Muscle layer of duodenum (tissue), 2 donors: Measurements from ENCODE around the gene CIAO3.

ENCODE experiments used
- H3K27ac ChIP-seq: one replicate; pipeline ENCODE4 v1.7.0; 2013; ENCODE audit warnings: mild to moderate bottlenecking, low read length
- H3K27me3 ChIP-seq: one replicate; pipeline ENCODE4 v1.7.0; 2013; ENCODE audit warnings: low read depth, mild to moderate bottlenecking, control low read depth, low read length
- H3K36me3 ChIP-seq, 2 donors: one replicate each; pipeline ENCODE4 v1.7.0; 2013; ENCODE audit warnings: low read length in 2 of 2, control low read depth in 1 of 2, mild to moderate bottlenecking in 1 of 2; ENCODE audit not compliant: insufficient read depth in 2 of 2, control insufficient read depth in 1 of 2
- H3K4me1 ChIP-seq, 2 donors: one replicate each; pipeline ENCODE4 v1.7.0; 2013; ENCODE audit warnings: low read length in 2 of 2, mild to moderate bottlenecking in 2 of 2, control low read depth in 1 of 2, moderate library complexity in 1 of 2; ENCODE audit not compliant: insufficient read depth in 2 of 2, control insufficient read depth in 1 of 2
- H3K4me3 ChIP-seq, 2 donors: one replicate each; pipeline ENCODE4 v1.7.0; 2013; ENCODE audit warnings: low read length in 2 of 2, low read depth in 1 of 2, mild to moderate bottlenecking in 1 of 2
- H3K9me3 ChIP-seq, 2 donors: one replicate each; pipeline ENCODE4 v1.7.0; 2013; ENCODE audit warnings: low read length in 2 of 2, control low read depth in 1 of 2, mild to moderate bottlenecking in 1 of 2; ENCODE audit not compliant: control insufficient read depth in 1 of 2
- donor health status: healthy.

Gene CIAO3

DNA sequence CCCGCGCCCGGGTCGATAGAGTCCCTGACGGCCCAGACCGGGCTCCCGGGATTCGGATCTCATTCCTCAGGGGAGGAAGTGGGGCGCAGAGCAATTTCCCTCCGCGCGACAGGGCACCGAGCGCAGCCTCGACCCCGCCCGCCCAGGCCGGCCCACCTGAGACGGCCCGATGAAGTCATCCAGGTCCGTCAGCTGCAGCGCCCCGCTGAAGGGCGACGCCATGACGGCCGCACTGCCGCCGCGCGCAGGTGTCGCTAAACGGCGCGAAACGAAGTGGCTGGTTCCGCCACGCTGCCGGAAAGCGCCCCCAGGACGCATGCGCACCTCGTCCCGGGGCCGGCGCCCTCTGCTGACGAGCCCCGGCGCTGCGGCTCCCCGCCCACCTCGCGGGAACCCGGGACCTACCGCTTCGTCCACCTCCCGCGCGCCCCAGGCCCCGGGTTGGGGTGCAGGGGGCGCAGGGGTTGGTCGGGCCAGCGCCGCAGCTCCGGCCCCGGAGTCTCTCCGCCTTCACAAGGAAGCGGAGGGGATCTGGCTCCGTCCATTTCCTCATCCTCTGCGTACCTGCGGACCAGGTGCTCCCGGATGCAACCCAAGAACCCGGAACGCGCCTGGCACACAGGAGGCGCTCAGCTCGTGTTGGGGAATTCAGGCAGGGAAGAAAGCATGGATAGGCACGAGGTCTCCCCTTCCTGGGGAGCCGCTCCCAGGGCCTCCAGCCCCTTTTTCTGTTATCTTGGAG is at the start of gene CIAO3:
Gene CIAO3 (minus strand): TSS at position 234 of the 742 bp plus-strand sequence. CDS start 12 bp downstream, at position 222.
- Histone ChIP-seq H3K27ac (peak within 1 kb of the TSS; percentile 31), H3K4me3 (peak within 1 kb of the TSS; percentile 61 to 97), H3K27me3 (no peaks in the 10 kb centered on the region), H3K36me3 (peaks cover 10 to 21% of the 10 kb centered on the region in 2 donors), H3K4me1 (peaks cover 0 to 20% of the 10 kb centered on the region in 2 donors), H3K9me3 (no peaks in the 10 kb centered on the region)

GRCh38 chr16:790086-790485 is 49.3 kb upstream of the CIAO3 start:
- no peak overlapping the region for H3K4me3 ChIP-seq
- no peaks in the 10 kb centered on the region for H3K27me3 ChIP-seq
- H3K27ac ChIP-seq = no peak overlapping the region
- H3K36me3 ChIP-seq = peaks cover 0 to 12% of the 10 kb centered on the region in 2 donors
- peaks cover 0 to 22% of the 10 kb centered on the region in 2 donors for H3K4me1 ChIP-seq
- H3K9me3 ChIP-seq = no peaks in the 10 kb centered on the region

DNA sequence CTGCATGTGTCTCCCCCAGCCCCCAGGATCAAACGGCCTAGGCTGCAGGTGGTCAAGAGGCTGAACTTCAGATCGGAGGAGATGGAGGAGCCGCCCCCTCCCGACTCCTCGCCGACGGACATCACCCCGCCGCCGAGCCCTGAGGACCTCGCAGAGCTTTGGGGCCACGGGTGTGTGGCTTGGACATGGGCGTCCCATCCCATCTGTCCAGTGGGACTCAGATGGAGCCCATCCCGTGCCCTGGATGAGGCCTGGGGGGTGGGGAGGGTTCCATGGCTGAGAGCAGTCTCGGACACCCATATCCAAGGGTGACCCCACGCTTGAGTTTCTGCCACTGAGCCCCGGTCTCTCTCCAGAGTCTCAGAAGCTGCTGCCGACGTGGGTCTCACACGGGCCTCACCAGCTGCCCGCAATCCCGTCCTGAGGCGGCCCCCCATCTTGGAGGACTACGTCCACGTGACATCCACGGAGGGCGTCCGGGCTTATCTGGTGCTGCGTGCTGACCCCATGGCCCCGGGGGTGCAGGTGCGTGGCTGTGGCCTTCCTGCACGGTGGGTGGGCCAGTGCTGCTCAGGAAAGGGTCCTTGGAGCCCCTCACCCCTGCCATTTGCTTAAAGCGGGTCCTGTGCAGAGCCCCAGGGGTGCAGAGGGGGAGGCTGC is 48.5 kb upstream of the CIAO3 start:
- Histone ChIP-seq H3K27ac (no peak overlapping the region), H3K9me3 (no peaks in the 10 kb centered on the region), H3K4me1 (peaks cover 0 to 22% of the 10 kb centered on the region in 2 donors), H3K36me3 (peaks cover 0 to 12% of the 10 kb centered on the region in 2 donors), H3K4me3 (peak overlapping the region; percentile 37 to 89), H3K27me3 (no peaks in the 10 kb centered on the region)

- peaks cover 0 to 12% of the 10 kb centered on the region in 2 donors for H3K36me3 ChIP-seq
- no peak within 1 kb of the TSS for H3K27ac ChIP-seq
- no peaks in the 10 kb centered on the region for H3K27me3 ChIP-seq
- H3K9me3 ChIP-seq = no peaks in the 10 kb centered on the region
- peak within 1 kb of the TSS; percentile 86 to 96 for H3K4me3 ChIP-seq
- peaks cover 0 to 24% of the 10 kb centered on the region in 2 donors for H3K4me1 ChIP-seq
Measured at GRCh38 chr16:788399-789126, 47.8 kb upstream of the CIAO3 start, which contains the start of gene CHTF18. CHTF18 (plus strand) TSS chr16:788620; CDS start chr16:788685, 65 bp downstream.

- H3K9me3 ChIP-seq = no peaks in the 10 kb centered on the region
- peak within 1 kb of the TSS; percentile 86 to 96 for H3K4me3 ChIP-seq
- no peak within 1 kb of the TSS for H3K27ac ChIP-seq
- peaks cover 0 to 12% of the 10 kb centered on the region in 2 donors for H3K36me3 ChIP-seq
- H3K4me1 ChIP-seq = peaks cover 0 to 27% of the 10 kb centered on the region in 2 donors
- H3K27me3 ChIP-seq = no peaks in the 10 kb centered on the region
Measured at GRCh38 chr16:787978-788398, 47.2 kb upstream of the CIAO3 start, which contains the start of gene RPUSD1. RPUSD1 (minus strand) TSS chr16:788381; CDS start chr16:787737, 644 bp downstream.

DNA sequence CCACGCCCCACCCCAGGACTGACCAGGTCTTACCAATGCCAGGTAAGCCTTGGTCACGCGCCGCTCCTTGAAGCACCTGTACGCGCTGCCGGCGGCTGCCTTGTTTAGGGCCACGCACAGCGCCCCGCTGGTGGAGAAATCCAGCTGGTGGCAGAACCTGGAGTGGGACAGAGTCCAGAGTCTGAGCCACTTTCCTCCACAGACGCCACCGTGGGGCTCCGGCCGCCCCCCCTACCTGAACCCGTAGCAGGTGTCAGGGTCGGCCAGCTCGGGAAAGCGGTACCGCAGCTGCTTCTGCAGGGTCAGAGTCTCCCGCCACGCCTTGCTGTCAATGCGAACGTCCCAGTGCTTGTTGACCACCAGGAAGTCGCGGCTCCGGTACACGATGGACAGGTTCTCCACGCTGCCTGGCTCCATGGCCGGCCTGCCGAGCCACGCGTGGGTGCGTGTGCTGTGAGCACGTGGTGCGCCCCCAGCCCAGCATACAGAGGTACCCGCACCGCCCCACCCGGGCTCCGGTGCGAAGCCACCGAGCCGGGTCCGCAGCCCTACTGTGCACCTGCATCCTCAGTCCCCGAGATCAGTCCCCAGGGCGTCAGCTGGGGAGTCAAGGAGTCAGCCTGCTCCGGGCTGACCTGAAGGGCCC is 46.6 kb upstream of the CIAO3 start:
- Histone ChIP-seq H3K36me3 (peaks cover 0 to 12% of the 10 kb centered on the region in 2 donors), H3K4me1 (peaks cover 0 to 27% of the 10 kb centered on the region in 2 donors), H3K27ac (no peak overlapping the region), H3K4me3 (peak overlapping the region; percentile 86 to 96), H3K9me3 (no peaks in the 10 kb centered on the region), H3K27me3 (no peaks in the 10 kb centered on the region)

DNA sequence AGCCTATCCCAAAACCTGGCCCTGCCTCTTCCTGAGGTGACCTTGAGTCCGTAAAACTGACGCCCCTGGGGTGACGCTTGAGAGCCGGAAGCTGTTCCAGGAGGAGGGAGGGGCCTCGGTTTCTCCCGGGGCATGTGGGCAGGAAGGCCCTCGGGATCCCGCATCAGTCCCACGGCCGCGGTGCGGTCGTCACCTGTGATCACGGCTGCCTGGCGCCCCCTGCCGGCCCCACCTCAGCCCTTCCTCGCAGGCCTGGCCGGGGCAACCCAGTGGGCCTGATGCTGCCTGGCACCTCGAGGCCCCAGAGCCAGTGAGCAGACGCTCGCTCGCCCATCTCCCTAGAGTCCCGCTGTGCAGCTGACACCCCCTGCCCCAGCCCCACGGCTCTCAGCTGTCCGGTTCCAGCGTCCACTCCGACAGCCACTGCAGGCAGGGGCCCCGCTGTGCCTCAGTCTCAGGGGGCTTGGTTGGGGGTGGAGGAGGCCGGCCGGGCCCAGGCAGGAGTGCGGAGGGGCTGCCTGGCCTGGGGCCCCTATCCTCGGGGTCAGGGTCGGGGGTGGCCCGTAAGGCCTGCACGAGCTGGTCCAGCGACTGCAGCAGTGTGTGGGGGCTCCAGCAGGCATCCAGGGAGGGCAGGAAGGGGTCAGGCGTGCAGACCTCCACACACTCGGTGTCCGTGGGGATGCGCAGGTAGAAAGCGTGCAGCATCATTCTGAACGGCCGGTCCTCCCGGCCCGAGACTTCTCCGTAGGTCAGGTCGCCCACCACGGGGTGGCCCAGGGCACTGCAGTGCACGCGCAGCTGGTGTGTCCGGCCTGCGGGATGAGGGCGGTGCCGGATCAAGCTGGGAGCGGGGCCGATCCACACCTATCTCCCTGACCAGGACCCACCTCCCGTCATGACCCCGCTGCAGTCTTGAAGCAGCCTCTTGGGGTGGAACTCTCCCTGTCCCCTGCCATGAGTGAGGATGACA is 45.1 kb upstream of the CIAO3 start:
- H3K27ac ChIP-seq = no peak overlapping the region
- H3K27me3 ChIP-seq = no peaks in the 10 kb centered on the region
- no peak overlapping the region for H3K4me3 ChIP-seq
- H3K36me3 ChIP-seq = peaks cover 0 to 9% of the 10 kb centered on the region in 2 donors
- H3K9me3 ChIP-seq = no peaks in the 10 kb centered on the region
- H3K4me1 ChIP-seq = peaks cover 0 to 27% of the 10 kb centered on the region in 2 donors

GRCh38 chr16:784431-784830 is 43.6 kb upstream of the CIAO3 start:
- Histone ChIP-seq H3K27ac (no peak overlapping the region), H3K9me3 (no peaks in the 10 kb centered on the region), H3K4me1 (peaks cover 0 to 24% of the 10 kb centered on the region in 2 donors), H3K27me3 (no peaks in the 10 kb centered on the region), H3K36me3 (peaks cover 0 to 6% of the 10 kb centered on the region in 2 donors), H3K4me3 (no peak overlapping the region)

- peaks cover 0 to 16% of the 10 kb centered on the region in 2 donors for H3K4me1 ChIP-seq
- H3K27me3 ChIP-seq = no peaks in the 10 kb centered on the region
- no peak overlapping the region for H3K27ac ChIP-seq
- peaks cover 0 to 6% of the 10 kb centered on the region in 2 donors for H3K36me3 ChIP-seq
- no peak overlapping the region for H3K4me3 ChIP-seq
- H3K9me3 ChIP-seq = no peaks in the 10 kb centered on the region
Measured at GRCh38 chr16:783404-784161, 42.8 kb upstream of the CIAO3 start.
